IMR-90 (cell line): Measurements from ENCODE around the gene RAD51AP2. TPM values are rescaled to one million over a fixed set of nuclear protein-coding genes. Genes with fewer than 3 reads are reported as not detected.

Experiments
- ATAC-seq: fragments of 200-7000 bp; cut with Tn5 transposase; 2 replicates; pipeline ENCODE4 v1.9.1; 2020; ENCODE audit warnings: low read depth, mild to moderate bottlenecking, moderate library complexity
- BruUV-seq: library from RNA; stranded (reverse); fragments of 400-500 nt; replicated peaks from 2 replicates; lab custom pipeline; 2021; lab: Mats Ljungman, UMichigan
- CTCF ChIA-PET: fragments of 300-600 bp; formaldehyde crosslinking; extraction: SDS; loops from one replicate; lab custom pipeline; 2021; ENCODE audit warnings: antibody characterized with exemption; lab: Yijun Ruan, JAX
- POLR2A ChIA-PET: fragments of 300-600 bp; sonication (Branson Sonifier 250); formaldehyde crosslinking; loops from one replicate; lab custom pipeline; 2022; ENCODE audit warnings: antibody characterized with exemption; ENCODE audit not compliant: unreplicated experiment; lab: Charles Lee
- DNase-seq: peaks from one replicate; pipeline ENCODE4 v3.0.0; 2013
- H2AFZ ChIP-seq: replicated peaks from 2 replicates; pipeline ENCODE3; 2013; ENCODE audit warnings: low read length, mild to moderate bottlenecking; ENCODE audit not compliant: poor library complexity
- H2AK5ac ChIP-seq: 2 replicates; pipeline ENCODE4 v1.6.1; 2013; ENCODE audit warnings: low read depth, low read length, inconsistent platforms
- H2AK9ac ChIP-seq: replicated peaks from 2 replicates; pipeline ENCODE3; 2013; ENCODE audit warnings: mild to moderate bottlenecking, low read depth, low read length, moderate library complexity; ENCODE audit not compliant: poor library complexity
- H2BK120ac ChIP-seq: 2 replicates; pipeline ENCODE4 v1.6.1; 2013; ENCODE audit warnings: low read depth, low read length, inconsistent platforms
- H2BK15ac ChIP-seq: 3 replicates; pipeline ENCODE4 v1.6.1; 2013; ENCODE audit warnings: low read depth, low read length, inconsistent platforms
- H2BK20ac ChIP-seq: 2 replicates; pipeline ENCODE4 v1.6.1; 2013; ENCODE audit warnings: low read depth, mild to moderate bottlenecking, inconsistent platforms, low read length, moderate library complexity
- H2BK5ac ChIP-seq: 2 replicates; pipeline ENCODE4 v1.6.1; 2013; ENCODE audit warnings: mild to moderate bottlenecking, low read depth, low read length, inconsistent platforms; ENCODE audit not compliant: poor library complexity, severe bottlenecking
- H3K14ac ChIP-seq: replicated peaks from 2 replicates; pipeline ENCODE4 v1.6.1; 2013; ENCODE audit warnings: low read depth, low read length, inconsistent platforms
- H3K18ac ChIP-seq: 2 replicates; pipeline ENCODE4 v1.6.1; 2013; ENCODE audit warnings: low read depth, low read length, control low read depth
- H3K23ac ChIP-seq: 2 replicates; pipeline ENCODE4 v1.6.1; 2013; ENCODE audit warnings: low read depth, low read length, inconsistent platforms
- H3K27ac ChIP-seq: 2 replicates; pipeline ENCODE4 v1.5.1; 2013; ENCODE audit warnings: mild to moderate bottlenecking, control low read depth, low read length; ENCODE audit not compliant: insufficient read depth
- H3K27me3 ChIP-seq: 2 replicates; pipeline ENCODE4 v1.6.1; 2013; ENCODE audit warnings: low read length; ENCODE audit not compliant: control insufficient read depth, insufficient read depth
- H3K36me3 ChIP-seq: 2 replicates; pipeline ENCODE4 v1.6.1; 2013; ENCODE audit warnings: low read length, mixed read lengths; ENCODE audit not compliant: control insufficient read depth, insufficient read depth
- H3K4ac ChIP-seq: 2 replicates; pipeline ENCODE4 v1.6.1; 2013; ENCODE audit warnings: low read depth, low read length, inconsistent platforms
- H3K4me1 ChIP-seq: 2 replicates; pipeline ENCODE4 v1.6.1; 2013; ENCODE audit warnings: low read length, mixed read lengths; ENCODE audit not compliant: control insufficient read depth, insufficient read depth
- H3K4me2 ChIP-seq: 2 replicates; pipeline ENCODE4 v1.6.1; 2013; ENCODE audit warnings: low read depth, mild to moderate bottlenecking, control low read depth, low read length, moderate library complexity
- H3K4me3 ChIP-seq: 2 replicates; pipeline ENCODE4 v1.5.1; 2013; ENCODE audit warnings: low read depth, mild to moderate bottlenecking, control low read depth, low read length, moderate library complexity; ENCODE audit not compliant: insufficient read depth
- H3K56ac ChIP-seq: 2 replicates; pipeline ENCODE4 v1.6.1; 2013; ENCODE audit warnings: low read length, inconsistent platforms; ENCODE audit not compliant: insufficient read depth; ENCODE audit errors: extremely low read depth
- H3K79me1 ChIP-seq, 2 experiments: 2 replicates each; pipeline ENCODE4 v1.6.1; 2013; ENCODE audit warnings: low read length in 2 of 2, inconsistent platforms in 1 of 2, low read depth in 1 of 2
- H3K9ac ChIP-seq: 2 replicates; pipeline ENCODE4 v1.6.1; 2013; ENCODE audit warnings: low read depth, low read length, control low read depth
- H3K9me1 ChIP-seq: 2 replicates; pipeline ENCODE4 v1.6.1; 2013; ENCODE audit warnings: low read length, inconsistent platforms; ENCODE audit not compliant: insufficient read depth
- H3K9me3 ChIP-seq: 2 replicates; pipeline ENCODE4 v1.6.1; 2013; ENCODE audit warnings: low read length; ENCODE audit not compliant: control insufficient read depth, insufficient read depth
- H4K20me1 ChIP-seq: 2 replicates; pipeline ENCODE4 v1.6.1; 2013; ENCODE audit warnings: low read length, inconsistent platforms; ENCODE audit not compliant: insufficient read depth
- H4K5ac ChIP-seq: 2 replicates; pipeline ENCODE4 v1.6.1; 2013; ENCODE audit warnings: mild to moderate bottlenecking, low read depth, low read length, control low read depth
- H4K8ac ChIP-seq, 2 experiments: 2 replicates each; pipeline ENCODE4 v1.6.1; 2013; ENCODE audit warnings: low read depth in 2 of 2, low read length in 2 of 2, control low read depth in 1 of 2, inconsistent platforms in 1 of 2
- H4K91ac ChIP-seq: 2 replicates; pipeline ENCODE4 v1.6.1; 2013; ENCODE audit warnings: low read depth, low read length, inconsistent platforms; ENCODE audit not compliant: insufficient read depth
- BHLHE40 ChIP-seq: fragments of 150-350 bp; IDR thresholded peaks from 2 replicates; pipeline ENCODE4 v1.6.1; 2016; ENCODE audit warnings: mild to moderate bottlenecking, low read depth, low read length
- CEBPB ChIP-seq: IDR thresholded peaks from 2 replicates; pipeline ENCODE4 v1.6.1; 2012; ENCODE audit warnings: low read depth, low read length, improper control_type of control experiment
- CHD1 ChIP-seq: IDR thresholded peaks from 2 replicates; pipeline ENCODE4 v1.6.1; 2012; ENCODE audit warnings: low read depth, low read length, improper control_type of control experiment
- ELK1 ChIP-seq: fragments of 150-350 bp; IDR thresholded peaks from 2 replicates; pipeline ENCODE4 v1.6.1; 2016; ENCODE audit warnings: low read depth, mild to moderate bottlenecking, low read length, moderate library complexity, borderline replicate concordance
- MAFK ChIP-seq: IDR thresholded peaks from 2 replicates; pipeline ENCODE4 v1.6.1; 2012; ENCODE audit warnings: low read depth, low read length, improper control_type of control experiment
- MAZ ChIP-seq: IDR thresholded peaks from 2 replicates; pipeline ENCODE4 v1.6.1; 2012; ENCODE audit warnings: low read depth, mild to moderate bottlenecking, low read length, improper control_type of control experiment, moderate library complexity, borderline replicate concordance
- MXI1 ChIP-seq: IDR thresholded peaks from 2 replicates; pipeline ENCODE4 v1.6.1; 2012; ENCODE audit warnings: low read depth, mild to moderate bottlenecking, low read length, moderate library complexity, borderline replicate concordance
- NFE2L2 ChIP-seq: fragments of 150-350 bp; IDR thresholded peaks from 2 replicates; pipeline ENCODE4 v1.6.1; 2016; ENCODE audit warnings: low read depth, mild to moderate bottlenecking, low read length
- RCOR1 ChIP-seq: IDR thresholded peaks from 2 replicates; pipeline ENCODE4 v1.6.1; 2012; ENCODE audit warnings: mild to moderate bottlenecking, low read length, improper control_type of control experiment; ENCODE audit not compliant: insufficient replicate concordance
- SMC3 ChIP-seq: fragments of 150-350 bp; IDR thresholded peaks from 2 replicates; pipeline ENCODE4 v1.6.1; 2016; ENCODE audit warnings: low read depth, mild to moderate bottlenecking, antibody characterized with exemption, low read length, moderate library complexity
- WGBS, 2 experiments: methylation state at CpG; one replicate each; pipeline versions ENCODE4 v1.1.5 to v1.1.7; 2013; ENCODE audit warnings: missing lambda C conversion rate in 2 of 2; ENCODE audit not compliant: insufficient read length in 1 of 2; ENCODE audit errors: extremely low coverage in 2 of 2; 5-methylcytosine and 5-hydroxymethylcytosine counted together
- dilution Hi-C: fragments of 300-500 bp; cut with HindIII; formaldehyde crosslinking; loops from one replicate; pipeline ENCODE4 v1.14.3; 2018; ENCODE audit warnings: low sequenced_read_pairs; ENCODE audit not compliant: unreplicated experiment
- in situ Hi-C: fragments of 300-500 bp; cut with MboI; formaldehyde crosslinking; loops from 3 replicates; pipeline ENCODE4 v1.14.3; 2019; ENCODE audit warnings: low sequenced_read_pairs, inconsistent platforms, mixed read lengths
- intact Hi-C: fragments of 100-400 bp; cut with micrococcal nuclease; formaldehyde crosslinking; loops from 2 replicates; pipeline ENCODE4 v1.10.0; 2022
- polyA plus RNA-seq, 3 experiments: library from polyadenylated mRNA; depleted of rRNA; stranded (reverse); fragments of >200 nt; gene quantifications; 2 replicates each; pipeline ENCODE4 v1.2.3, GENCODE V29; 2012; ENCODE audit warnings: low replicate concordance in 1 of 3
- total RNA-seq: library from RNA; depleted of rRNA; stranded (reverse); fragments of >200 nt; gene quantifications from 2 replicates; pipeline ENCODE4 v1.2.3, GENCODE V29; 2012

Gene RAD51AP2
- total and polyA plus RNA-seq, 2 of the 4 experiments (the other 2 are of a cell fraction): not detected

GRCh38 chr2:17547737-17548136 lies 29.5 kb upstream of the RAD51AP2 start:
- no peak overlapping the region for H2BK5ac ChIP-seq
- in situ Hi-C loops: no loop called here
- H3K27me3 ChIP-seq: peaks cover 5% of the 10 kb centered on the region

More at GRCh38 chr2:17547737-17548136, 29.5 kb upstream of the RAD51AP2 start:
- H3K9me3 ChIP-seq: no peaks in the 10 kb centered on the region
- H3K27ac ChIP-seq: no peak overlapping the region
- no peaks in the 10 kb centered on the region for H3K4me1 ChIP-seq
- TF ChIP-seq ELK1: no peak
- no peak for TF ChIP-seq CHD1
- TF ChIP-seq MAZ: no peak
- TF ChIP-seq RCOR1: no peak
- TF ChIP-seq CEBPB: no peak
- no peak for TF ChIP-seq MXI1
- TF ChIP-seq BHLHE40: no peak
- no peak for TF ChIP-seq NFE2L2
- no peak for TF ChIP-seq MAFK
- no peak for TF ChIP-seq SMC3
- no peak overlapping the region for H3K18ac ChIP-seq
- H3K14ac ChIP-seq: no peak overlapping the region
- no peak overlapping the region for H3K9ac ChIP-seq
- no peaks in the 10 kb centered on the region for H3K36me3 ChIP-seq
- CTCF ChIA-PET: no interaction called here
- no TSS peak for BruUV-seq
- H2BK120ac ChIP-seq: no peak overlapping the region
- intact Hi-C loops: no loop called here
- H4K5ac ChIP-seq: no peak overlapping the region
- H2BK20ac ChIP-seq: no peak overlapping the region
- H2AK9ac ChIP-seq: no peak overlapping the region
- dilution Hi-C loops: no loop called here
- H4K20me1 ChIP-seq: no peaks in the 10 kb centered on the region
- no peak overlapping the region for H4K91ac ChIP-seq
- H4K8ac ChIP-seq: no peak overlapping the region
- no peak overlapping the region for H2AK5ac ChIP-seq
- no peak overlapping the region for H3K4me2 ChIP-seq
- no peak for DNase-seq
- ATAC-seq: no peak
- no peak overlapping the region for H3K56ac ChIP-seq
- no peak overlapping the region for H3K23ac ChIP-seq
- H3K79me1 ChIP-seq: no peaks in the 10 kb centered on the region
- WGBS, 2 experiments: 50% methylated on average over 2 of the region's 5 CpGs; no CpG with 5 or more reads in 1 of the 2 experiments
- no peak overlapping the region for H2AFZ ChIP-seq
- H3K9me1 ChIP-seq: no peaks in the 10 kb centered on the region
- H3K4me3 ChIP-seq: no peak overlapping the region
- no peak overlapping the region for H2BK15ac ChIP-seq
- POLR2A ChIA-PET: no interaction called here
- H3K4ac ChIP-seq: no peak overlapping the region
